GM12878 (cell line): ENCODE measurements around the gene TATDN2. TPM values are rescaled to one million over a fixed set of nuclear protein-coding genes. Genes with fewer than 3 reads are reported as not detected.

Experiments
- ATF7 ChIP-seq: fragments of 450-650 bp; IDR thresholded peaks from 2 replicates; pipeline ENCODE4 v1.6.1; 2016; ENCODE audit warnings: low read depth, mild to moderate bottlenecking
- BCL3 ChIP-seq: IDR thresholded peaks from 2 replicates; pipeline ENCODE4 v1.6.1; 2011; ENCODE audit warnings: borderline replicate concordance, low read depth, mild to moderate bottlenecking, moderate library complexity, low read length; ENCODE audit not compliant: insufficient read depth, poor library complexity, severe bottlenecking
- BCLAF1 ChIP-seq: fragments of 450-650 bp; IDR thresholded peaks from 2 replicates; pipeline ENCODE4 v1.6.1; 2017; ENCODE audit warnings: antibody characterized with exemption, mild to moderate bottlenecking, moderate library complexity
- CEBPB ChIP-seq, 2 experiments: fragments of 150-350 bp in 1 of 2; IDR thresholded peaks; 2 replicates each; pipeline ENCODE4 v1.6.1; 2012 to 2014; ENCODE audit warnings: low read depth in 2 of 2, low read length in 2 of 2, borderline replicate concordance in 1 of 2, inconsistent platforms in 1 of 2
- ETV6 ChIP-seq, 2 experiments: fragments of 450-650 bp in 1 of 2; IDR thresholded peaks in 1 of 2; conservative IDR thresholded peaks in 1 of 2; 2 replicates each; pipeline ENCODE4 v1.6.1; 2014; ENCODE audit warnings: antibody characterized with exemption in 1 of 2, borderline replicate concordance in 1 of 2, low read depth in 1 of 2, mild to moderate bottlenecking in 1 of 2, moderate library complexity in 1 of 2
- FOXM1 ChIP-seq: IDR thresholded peaks from 2 replicates; pipeline ENCODE4 v1.6.1; 2012; ENCODE audit warnings: low read depth, mild to moderate bottlenecking, inconsistent platforms, low read length, moderate library complexity
- HDGF ChIP-seq: fragments of 450-650 bp; IDR thresholded peaks from 2 replicates; pipeline ENCODE4 v1.6.1; 2016; ENCODE audit warnings: antibody characterized with exemption
- IRF3 ChIP-seq: fragments of 450-650 bp; IDR thresholded peaks from 2 replicates; pipeline ENCODE4 v1.6.1; 2014; ENCODE audit warnings: mild to moderate bottlenecking
- IRF4 ChIP-seq: IDR thresholded peaks from 2 replicates; pipeline ENCODE4 v1.6.1; 2011; ENCODE audit warnings: low read depth, low read length
- MXI1 ChIP-seq: fragments of 150-350 bp; IDR thresholded peaks from 2 replicates; pipeline ENCODE4 v1.6.1; 2011; ENCODE audit warnings: low read depth, mild to moderate bottlenecking, inconsistent platforms, low read length, improper control_type of control experiment
- NR2C1 ChIP-seq: fragments of 450-650 bp; IDR thresholded peaks from 2 replicates; pipeline ENCODE4 v1.6.1; 2017; ENCODE audit warnings: antibody characterized with exemption, mild to moderate bottlenecking, moderate library complexity
- PBX3 ChIP-seq: IDR thresholded peaks from 2 replicates; pipeline ENCODE4 v1.6.1; 2011; ENCODE audit warnings: mild to moderate bottlenecking, low read depth, low read length, moderate library complexity; ENCODE audit not compliant: insufficient replicate concordance
- PML ChIP-seq: IDR thresholded peaks from 2 replicates; pipeline ENCODE4 v1.6.1; 2012; ENCODE audit warnings: low read length, inconsistent platforms
- RCOR1 ChIP-seq: conservative IDR thresholded peaks from 2 replicates; pipeline ENCODE4 v1.6.1; 2012; ENCODE audit warnings: low read depth, low read length, improper control_type of control experiment
- SIX5 ChIP-seq: IDR thresholded peaks from 2 replicates; pipeline ENCODE4 v1.6.1; 2011; ENCODE audit warnings: mild to moderate bottlenecking, low read depth, low read length, moderate library complexity; ENCODE audit not compliant: severe bottlenecking
- WRNIP1 ChIP-seq: IDR thresholded peaks from 2 replicates; pipeline ENCODE4 v1.6.1; 2011; ENCODE audit warnings: low read depth, low read length, improper control_type of control experiment, borderline replicate concordance
- ZBTB4 ChIP-seq: fragments of 450-650 bp; formaldehyde crosslinking; IDR thresholded peaks from 2 replicates; pipeline ENCODE4 v1.4.0; 2022; ENCODE audit warnings: mild to moderate bottlenecking, moderate library complexity
- polyA plus RNA-seq, 11 experiments: library from polyadenylated mRNA; depleted of rRNA in 4 of 11; unstranded in 6 of 11; stranded (reverse) in 5 of 11; fragments of >200 nt; fragmentation: Nextera tagmentation in 4 of 11; fragmentation: Illumina TruSeq in 1 of 11; extraction: Ambion mirVana in 4 of 11; extraction: Trizol in 1 of 11; gene quantifications; 1 replicate in 1 of 11; 2 replicates in 10 of 11; pipeline versions ENCODE4 v1.2.1 to v1.2.3, GENCODE V29; 2011 to 2016; ENCODE audit warnings: inconsistent platforms in 2 of 11, missing spikeins in 2 of 11, low read depth in 1 of 11
- total RNA-seq, 4 experiments: library from RNA; depleted of rRNA in 3 of 4; stranded (reverse); fragments of >200 nt in 3 of 4; fragmentation: Illumina TruSeq in 1 of 4; extraction: Trizol in 1 of 4; gene quantifications; 2 replicates each; pipeline versions ENCODE4 v1.2.1 to v1.2.3, GENCODE V29; 2013 to 2021

Gene TATDN2
- total and polyA plus RNA-seq, 10 of the 15 experiments (the other 5 are each of a cell fraction or from before 2014, with no cell fraction given), result 4.2 to 36.5 (median 15.8) TPM

GRCh38 chr3:10232137-10232536 is 16.1 kb upstream of the TATDN2 start (continued):
- TF ChIP-seq BCL3 (no peak), RCOR1 (no peak), FOXM1 (peak; percentile 52; the same call in 1 of the 2 replicates), HDGF (no peak), PML (no peak), ETV6 (conservative IDR thresholded peaks at IDR 0.05 in 1 of 2, IDR thresholded peaks at IDR 0.05 in 1 of 2; ENCODE audit: borderline replicate concordance in 1 of 2, low read depth in 1 of 2) (peak in 1 of 2 experiments; percentile 85; a peak in 2 of 4 replicates), CEBPB (IDR thresholded peaks at IDR 0.05; ENCODE audit: borderline replicate concordance in 1 of 2, low read depth in 2 of 2, low read length in 2 of 2) (0 out of 4 replicates have a peak, but pooled peaks of 1 of the 2 experiments have one; percentile 38), IRF4 (no peak), ZBTB4 (CRISPR knock-in tag) (no peak), PBX3 (no peak), ATF7 (no peak), IRF3 (no peak), MXI1 (no peak), WRNIP1 (no peak), BCLAF1 (no peak), SIX5 (no peak), NR2C1 (no peak)
